ENCODE results near the gene FAM120AOS.

GRCh38 chr9:93501406-93501805 is 48.0 kb upstream of the FAM120AOS start:
- TF ChIP-seq CTCF (tag by site-specific recombination; IDR thresholded peaks at IDR 0.05): no peak
- TF ChIP-seq ZNF274 (IDR thresholded peaks at IDR 0.05; ENCODE audit: low read length): no peak
- TF ChIP-seq ZNF274 (tag by site-specific recombination; IDR thresholded peaks at IDR 0.05; ENCODE audit: borderline replicate concordance): no peak
- TF ChIP-seq ZNF548 (tag by site-specific recombination; IDR thresholded peaks at IDR 0.05): no peak
- TF ChIP-seq RBAK (tag by site-specific recombination; IDR thresholded peaks at IDR 0.05): no peak
- no peak for TF ChIP-seq ZNF24 (tag by site-specific recombination; IDR thresholded peaks at IDR 0.05)
- no peak for TF ChIP-seq ZNF510 (tag by site-specific recombination; IDR thresholded peaks at IDR 0.05; ENCODE audit: insufficient replicate concordance)
- no peak for TF ChIP-seq ZNF175 (tag by site-specific recombination; IDR thresholded peaks at IDR 0.05)
- no peak for TF ChIP-seq ZBTB20 (tag by site-specific recombination; IDR thresholded peaks at IDR 0.05)
- no peak for TF ChIP-seq KLF9 (tag by site-specific recombination; IDR thresholded peaks at IDR 0.05; ENCODE audit: low read depth)
- no peak for TF ChIP-seq ZNF677 (tag by site-specific recombination; IDR thresholded peaks at IDR 0.05)
- TF ChIP-seq ZXDB (tag by site-specific recombination; IDR thresholded peaks at IDR 0.05): no peak
- TF ChIP-seq YY1 (tag by site-specific recombination; IDR thresholded peaks at IDR 0.05): no peak
- TF ChIP-seq ZBTB17 (tag by site-specific recombination; IDR thresholded peaks at IDR 0.05): no peak
- no peak for TF ChIP-seq ZNF558 (tag by site-specific recombination; IDR thresholded peaks at IDR 0.05)

Data from HEK293 (cell line).